Measurements from ENCODE around the gene YTHDF1.

The YTHDF1 gene

GRCh38 chr20:63216849-63217471 lies 1.0 kb upstream of the YTHDF1 start:
- Histone ChIP-seq H3K27me3 (replicated peaks; ENCODE audit: control insufficient read depth, insufficient read depth, low read length) (peaks cover 23% of the 10 kb centered on the region), H3K9me3 (ENCODE audit: control insufficient read depth, low read length) (no peaks in the 10 kb centered on the region), H3K4me3 (ENCODE audit: low read length) (peak overlapping the region; percentile 86), H3K9ac (ENCODE audit: low read length) (peak overlapping the region; percentile 95), H3K36me3 (ENCODE audit: control insufficient read depth, insufficient read depth, low read length, severe bottlenecking) (peaks cover 20% of the 10 kb centered on the region), H3K4me1 (ENCODE audit: control insufficient read depth, insufficient read depth, low read length) (peaks cover 33% of the 10 kb centered on the region)
- DNase-seq (ENCODE audit: low read depth): no peak

GRCh38 chr20:63215101-63216040 lies 560 bp downstream of the YTHDF1 start:
- Histone ChIP-seq H3K9ac (ENCODE audit: low read length) (peak overlapping the region; percentile 95), H3K4me3 (ENCODE audit: low read length) (peak overlapping the region; percentile 95), H3K36me3 (ENCODE audit: control insufficient read depth, insufficient read depth, low read length, severe bottlenecking) (peaks cover 33% of the 10 kb centered on the region), H3K27me3 (replicated peaks; ENCODE audit: control insufficient read depth, insufficient read depth, low read length) (peaks cover 12% of the 10 kb centered on the region), H3K4me1 (ENCODE audit: control insufficient read depth, insufficient read depth, low read length) (peaks cover 33% of the 10 kb centered on the region), H3K9me3 (ENCODE audit: control insufficient read depth, low read length) (no peaks in the 10 kb centered on the region)
- DNase-seq (ENCODE audit: low read depth): peak; percentile 77

- Histone ChIP-seq H3K36me3 (ENCODE audit: control insufficient read depth, insufficient read depth, low read length, severe bottlenecking) (peaks cover 41% of the 10 kb centered on the region), H3K4me3 (ENCODE audit: low read length) (peak overlapping the region; percentile 95), H3K9ac (ENCODE audit: low read length) (peak overlapping the region; percentile 95), H3K9me3 (ENCODE audit: control insufficient read depth, low read length) (no peaks in the 10 kb centered on the region), H3K4me1 (ENCODE audit: control insufficient read depth, insufficient read depth, low read length) (peaks cover 33% of the 10 kb centered on the region), H3K27me3 (replicated peaks; ENCODE audit: control insufficient read depth, insufficient read depth, low read length) (peaks cover 4% of the 10 kb centered on the region)
- DNase-seq (ENCODE audit: low read depth): no peak
Measured at GRCh38 chr20:63214514-63214913, 1.4 kb downstream of the YTHDF1 start.

GRCh38 chr20:63212792-63213191 lies 3.1 kb downstream of the YTHDF1 start:
- no peak for DNase-seq (ENCODE audit: low read depth)
- no peak overlapping the region for H3K9ac ChIP-seq (ENCODE audit: low read length)
- H3K36me3 ChIP-seq (ENCODE audit: control insufficient read depth, insufficient read depth, low read length, severe bottlenecking): peaks cover 56% of the 10 kb centered on the region
- no peak overlapping the region for H3K4me3 ChIP-seq (ENCODE audit: low read length)
- H3K4me1 ChIP-seq (ENCODE audit: control insufficient read depth, insufficient read depth, low read length): peaks cover 33% of the 10 kb centered on the region
- no peaks in the 10 kb centered on the region for H3K27me3 ChIP-seq (replicated peaks; ENCODE audit: control insufficient read depth, insufficient read depth, low read length)
- no peaks in the 10 kb centered on the region for H3K9me3 ChIP-seq (ENCODE audit: control insufficient read depth, low read length)

- peaks cover 61% of the 10 kb centered on the region for H3K36me3 ChIP-seq (ENCODE audit: control insufficient read depth, insufficient read depth, low read length, severe bottlenecking)
- H3K27me3 ChIP-seq (replicated peaks; ENCODE audit: control insufficient read depth, insufficient read depth, low read length): no peaks in the 10 kb centered on the region
- peak; percentile 6 for DNase-seq (ENCODE audit: low read depth)
- peaks cover 33% of the 10 kb centered on the region for H3K4me1 ChIP-seq (ENCODE audit: control insufficient read depth, insufficient read depth, low read length)
- no peak overlapping the region for H3K9ac ChIP-seq (ENCODE audit: low read length)
- no peaks in the 10 kb centered on the region for H3K9me3 ChIP-seq (ENCODE audit: control insufficient read depth, low read length)
- no peak overlapping the region for H3K4me3 ChIP-seq (ENCODE audit: low read length)
Measured at GRCh38 chr20:63212393-63212730, 3.6 kb downstream of the YTHDF1 start.

GRCh38 chr20:63210011-63210605 lies 5.8 kb downstream of the YTHDF1 start:
- Histone ChIP-seq H3K4me1 (ENCODE audit: control insufficient read depth, insufficient read depth, low read length) (peaks cover 32% of the 10 kb centered on the region), H3K36me3 (ENCODE audit: control insufficient read depth, insufficient read depth, low read length, severe bottlenecking) (peaks cover 76% of the 10 kb centered on the region), H3K4me3 (ENCODE audit: low read length) (no peak overlapping the region), H3K9me3 (ENCODE audit: control insufficient read depth, low read length) (no peaks in the 10 kb centered on the region), H3K9ac (ENCODE audit: low read length) (no peak overlapping the region), H3K27me3 (replicated peaks; ENCODE audit: control insufficient read depth, insufficient read depth, low read length) (no peaks in the 10 kb centered on the region)
- no peak for DNase-seq (ENCODE audit: low read depth)

GRCh38 chr20:63208346-63208909 lies 7.5 kb downstream of the YTHDF1 start:
- H3K27me3 ChIP-seq (replicated peaks; ENCODE audit: control insufficient read depth, insufficient read depth, low read length): no peaks in the 10 kb centered on the region
- no peak overlapping the region for H3K4me3 ChIP-seq (ENCODE audit: low read length)
- no peaks in the 10 kb centered on the region for H3K9me3 ChIP-seq (ENCODE audit: control insufficient read depth, low read length)
- peaks cover 86% of the 10 kb centered on the region for H3K36me3 ChIP-seq (ENCODE audit: control insufficient read depth, insufficient read depth, low read length, severe bottlenecking)
- H3K4me1 ChIP-seq (ENCODE audit: control insufficient read depth, insufficient read depth, low read length): peaks cover 15% of the 10 kb centered on the region
- no peak for DNase-seq (ENCODE audit: low read depth)
- peak overlapping the region; percentile 5 for H3K9ac ChIP-seq (ENCODE audit: low read length)

GRCh38 chr20:63206878-63207277 lies 9.1 kb downstream of the YTHDF1 start:
- Histone ChIP-seq H3K9me3 (ENCODE audit: control insufficient read depth, low read length) (no peaks in the 10 kb centered on the region), H3K4me1 (ENCODE audit: control insufficient read depth, insufficient read depth, low read length) (peaks cover 3% of the 10 kb centered on the region), H3K4me3 (ENCODE audit: low read length) (no peak overlapping the region), H3K27me3 (replicated peaks; ENCODE audit: control insufficient read depth, insufficient read depth, low read length) (no peaks in the 10 kb centered on the region), H3K36me3 (ENCODE audit: control insufficient read depth, insufficient read depth, low read length, severe bottlenecking) (peaks cover 86% of the 10 kb centered on the region), H3K9ac (ENCODE audit: low read length) (no peak overlapping the region)
- DNase-seq (ENCODE audit: low read depth): no peak

GRCh38 chr20:63205896-63206295 lies 10.0 kb downstream of the YTHDF1 start:
- Histone ChIP-seq H3K27me3 (replicated peaks; ENCODE audit: control insufficient read depth, insufficient read depth, low read length) (no peaks in the 10 kb centered on the region), H3K4me1 (ENCODE audit: control insufficient read depth, insufficient read depth, low read length) (peaks cover 3% of the 10 kb centered on the region), H3K4me3 (ENCODE audit: low read length) (no peak overlapping the region), H3K9ac (ENCODE audit: low read length) (no peak overlapping the region), H3K36me3 (ENCODE audit: control insufficient read depth, insufficient read depth, low read length, severe bottlenecking) (peaks cover 83% of the 10 kb centered on the region), H3K9me3 (ENCODE audit: control insufficient read depth, low read length) (no peaks in the 10 kb centered on the region)
- no peak for DNase-seq (ENCODE audit: low read depth)

- DNase-seq (ENCODE audit: low read depth): no peak
- H3K27me3 ChIP-seq (replicated peaks; ENCODE audit: control insufficient read depth, insufficient read depth, low read length): no peaks in the 10 kb centered on the region
- no peaks in the 10 kb centered on the region for H3K9me3 ChIP-seq (ENCODE audit: control insufficient read depth, low read length)
- H3K4me1 ChIP-seq (ENCODE audit: control insufficient read depth, insufficient read depth, low read length): peaks cover 3% of the 10 kb centered on the region
- no peak overlapping the region for H3K4me3 ChIP-seq (ENCODE audit: low read length)
- no peak overlapping the region for H3K9ac ChIP-seq (ENCODE audit: low read length)
- peaks cover 75% of the 10 kb centered on the region for H3K36me3 ChIP-seq (ENCODE audit: control insufficient read depth, insufficient read depth, low read length, severe bottlenecking)
Measured at GRCh38 chr20:63204362-63204761, 11.6 kb downstream of the YTHDF1 start.

Data from adipocyte (in vitro differentiated cells).